GM19238 (cell line): ENCODE measurements around the gene MLXIP.
A peak's percentile ranks its signal among the peaks of the same experiment; 100 is the strongest.
"Not testable (repeated sequence)": the region's sequence is repeated elsewhere in the genome, so short reads cannot be mapped to it uniquely, and the experiment has no call there.

Experiments
- DNase-seq: peaks from one replicate; pipeline ENCODE4 v3.0.0; 2011; ENCODE audit warnings: low spot score; ENCODE audit not compliant: insufficient read length

MLXIP gene, protein sequence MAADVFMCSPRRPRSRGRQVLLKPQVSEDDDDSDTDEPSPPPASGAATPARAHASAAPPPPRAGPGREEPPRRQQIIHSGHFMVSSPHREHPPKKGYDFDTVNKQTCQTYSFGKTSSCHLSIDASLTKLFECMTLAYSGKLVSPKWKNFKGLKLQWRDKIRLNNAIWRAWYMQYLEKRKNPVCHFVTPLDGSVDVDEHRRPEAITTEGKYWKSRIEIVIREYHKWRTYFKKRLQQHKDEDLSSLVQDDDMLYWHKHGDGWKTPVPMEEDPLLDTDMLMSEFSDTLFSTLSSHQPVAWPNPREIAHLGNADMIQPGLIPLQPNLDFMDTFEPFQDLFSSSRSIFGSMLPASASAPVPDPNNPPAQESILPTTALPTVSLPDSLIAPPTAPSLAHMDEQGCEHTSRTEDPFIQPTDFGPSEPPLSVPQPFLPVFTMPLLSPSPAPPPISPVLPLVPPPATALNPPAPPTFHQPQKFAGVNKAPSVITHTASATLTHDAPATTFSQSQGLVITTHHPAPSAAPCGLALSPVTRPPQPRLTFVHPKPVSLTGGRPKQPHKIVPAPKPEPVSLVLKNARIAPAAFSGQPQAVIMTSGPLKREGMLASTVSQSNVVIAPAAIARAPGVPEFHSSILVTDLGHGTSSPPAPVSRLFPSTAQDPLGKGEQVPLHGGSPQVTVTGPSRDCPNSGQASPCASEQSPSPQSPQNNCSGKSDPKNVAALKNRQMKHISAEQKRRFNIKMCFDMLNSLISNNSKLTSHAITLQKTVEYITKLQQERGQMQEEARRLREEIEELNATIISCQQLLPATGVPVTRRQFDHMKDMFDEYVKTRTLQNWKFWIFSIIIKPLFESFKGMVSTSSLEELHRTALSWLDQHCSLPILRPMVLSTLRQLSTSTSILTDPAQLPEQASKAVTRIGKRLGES

DNA sequence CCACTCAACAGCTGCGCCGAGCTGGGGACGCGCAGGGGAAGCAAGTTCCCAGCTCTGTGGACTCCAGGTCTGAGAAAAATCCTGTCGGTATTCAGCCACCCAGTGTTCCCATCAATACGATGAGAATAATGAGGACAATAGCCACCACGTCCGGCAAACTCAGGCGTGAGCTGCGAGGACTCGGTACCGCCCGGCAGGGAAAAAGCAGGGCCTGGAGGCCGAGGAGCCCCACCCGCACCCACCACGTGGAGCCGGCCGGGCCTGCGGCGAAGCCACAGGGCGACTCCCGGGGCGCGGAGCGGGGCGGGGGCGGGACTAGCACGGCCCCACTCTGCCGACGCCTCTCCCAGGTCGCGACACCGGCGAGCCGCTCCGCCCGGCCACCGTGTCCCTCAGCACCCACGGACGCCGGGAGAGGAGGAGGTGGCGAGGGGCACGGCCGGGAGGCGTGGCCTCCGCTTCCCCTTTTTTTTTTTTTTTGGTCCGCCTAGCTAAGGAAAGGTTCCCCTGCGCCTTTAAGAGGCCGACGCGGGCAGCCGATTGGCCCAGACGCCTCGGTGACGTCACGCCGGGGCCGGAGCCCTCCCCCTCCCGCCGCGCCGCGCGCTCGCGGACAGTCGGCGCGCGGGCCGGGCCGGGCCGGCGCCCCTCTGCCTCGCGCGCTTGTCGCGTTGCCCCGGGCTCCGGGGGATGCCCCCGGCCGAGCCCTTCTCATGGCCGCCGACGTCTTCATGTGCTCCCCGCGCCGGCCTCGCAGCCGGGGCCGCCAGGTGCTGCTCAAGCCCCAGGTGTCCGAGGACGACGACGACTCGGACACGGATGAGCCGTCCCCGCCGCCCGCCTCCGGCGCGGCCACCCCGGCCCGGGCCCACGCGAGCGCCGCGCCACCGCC is at the start of gene MLXIP:
Gene MLXIP, plus strand, starts transcription at position 616 of the 892 bp plus-strand sequence. Its CDS starts 98 bp downstream, at position 714.
- DNase-seq: peak; percentile 83

GRCh38 chr12:122028905-122029560 is 49.5 kb upstream of the MLXIP start:
- DNase-seq: peak; percentile 71

- DNase-seq: no peak
These were observed 48.7 kb upstream of the MLXIP start for GRCh38 chr12:122029620-122030423.

DNA sequence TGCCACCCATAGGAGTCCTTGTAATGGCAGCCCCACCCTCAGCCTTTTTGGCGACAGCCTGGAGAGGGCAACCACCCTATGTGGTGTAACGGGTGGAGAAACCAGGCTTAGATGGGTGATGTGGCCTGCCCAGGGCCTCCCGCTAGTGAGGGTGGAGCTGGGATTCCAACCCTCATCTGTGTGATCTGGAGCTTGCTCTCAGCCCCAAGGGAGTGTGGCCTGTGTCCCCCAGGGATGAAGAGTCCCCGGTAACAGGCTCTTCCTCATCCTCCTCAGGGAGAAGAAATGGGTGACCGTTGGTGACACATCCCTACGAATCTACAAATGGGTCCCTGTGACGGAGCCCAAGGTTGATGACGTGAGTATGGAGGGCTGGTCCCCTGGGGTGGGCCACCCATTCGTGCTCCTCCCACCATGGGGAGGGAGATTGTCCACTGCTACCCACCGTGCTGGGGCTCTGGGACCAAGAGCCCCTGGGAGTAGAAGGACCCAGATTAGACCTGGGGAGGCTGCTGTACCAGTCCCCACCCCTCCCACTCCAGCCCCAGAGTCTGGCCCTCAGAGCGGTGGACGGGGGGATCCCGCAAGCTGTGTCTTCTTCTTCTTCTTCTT is 48.0 kb upstream of the MLXIP start:
- no peak for DNase-seq

- DNase-seq: no peak
These were observed 47.0 kb upstream of the MLXIP start for GRCh38 chr12:122031342-122032216.

- DNase-seq: no peak
These were observed 46.0 kb upstream of the MLXIP start for GRCh38 chr12:122032580-122032979.

- no peak for DNase-seq
These were observed 43.3 kb upstream of the MLXIP start for GRCh38 chr12:122035292-122035691.

DNA sequence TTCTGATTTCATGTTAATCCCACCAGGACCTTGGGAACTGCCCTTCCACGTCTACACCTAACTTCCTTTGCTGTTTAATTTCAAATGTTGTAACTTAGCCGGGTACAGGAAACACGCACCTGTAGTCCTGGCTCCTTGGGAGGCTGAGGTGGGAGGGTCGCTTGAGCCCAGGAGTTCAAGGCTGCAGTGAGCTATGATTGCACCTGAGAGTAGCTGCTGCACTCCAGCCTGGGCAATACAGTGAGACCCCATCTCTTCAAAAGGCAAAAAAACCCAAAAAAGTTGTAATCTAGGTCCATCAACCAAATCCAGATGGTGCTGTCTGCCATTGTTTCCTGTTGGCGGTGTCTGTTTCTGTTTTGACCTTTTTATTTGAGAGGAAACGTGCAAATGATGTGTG is 42.4 kb upstream of the MLXIP start:
- no peak for DNase-seq

- DNase-seq: peak; percentile 56
These were observed 37.8 kb upstream of the MLXIP start for GRCh38 chr12:122040579-122041386.

DNA sequence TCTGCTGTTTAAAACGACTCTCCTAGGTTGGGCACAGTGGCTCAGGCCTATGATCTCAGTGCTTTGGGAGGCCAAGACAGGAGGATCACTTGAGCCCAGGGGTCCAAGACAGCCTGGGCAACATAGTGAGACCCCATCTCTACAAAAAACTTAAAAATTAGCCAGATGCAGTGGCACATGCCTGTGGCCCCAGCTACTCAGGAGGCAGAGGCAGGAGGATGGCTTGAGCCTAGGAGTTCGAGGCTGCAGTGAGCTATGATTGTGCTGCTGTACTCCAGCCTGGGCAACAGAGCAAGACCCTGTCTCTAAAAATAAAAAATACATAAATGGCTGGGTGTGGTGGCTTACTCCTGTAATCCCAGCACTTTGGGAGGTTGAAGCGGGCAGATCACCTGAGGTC is 37.1 kb upstream of the MLXIP start:
- DNase-seq: not testable (repeated sequence)

DNA sequence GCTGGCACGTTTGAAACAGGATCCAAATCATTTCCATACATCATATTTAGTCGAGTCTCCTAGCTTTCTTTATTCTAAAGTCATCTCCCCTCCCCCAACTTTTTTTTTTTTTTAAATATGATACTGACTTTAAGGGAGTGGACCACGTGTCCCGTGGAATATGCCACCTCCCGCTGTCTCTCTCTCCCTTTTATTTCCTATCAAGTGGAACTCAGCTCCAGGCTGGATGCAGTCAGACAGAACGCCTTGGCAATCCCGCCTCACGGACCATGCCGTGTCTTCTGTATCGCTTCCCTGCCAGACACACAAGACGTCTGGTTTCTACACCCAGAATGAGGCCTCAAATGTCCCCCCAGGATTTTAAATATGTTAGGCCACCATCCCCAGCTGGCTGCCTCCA is 35.6 kb upstream of the MLXIP start:
- DNase-seq: no peak

DNA sequence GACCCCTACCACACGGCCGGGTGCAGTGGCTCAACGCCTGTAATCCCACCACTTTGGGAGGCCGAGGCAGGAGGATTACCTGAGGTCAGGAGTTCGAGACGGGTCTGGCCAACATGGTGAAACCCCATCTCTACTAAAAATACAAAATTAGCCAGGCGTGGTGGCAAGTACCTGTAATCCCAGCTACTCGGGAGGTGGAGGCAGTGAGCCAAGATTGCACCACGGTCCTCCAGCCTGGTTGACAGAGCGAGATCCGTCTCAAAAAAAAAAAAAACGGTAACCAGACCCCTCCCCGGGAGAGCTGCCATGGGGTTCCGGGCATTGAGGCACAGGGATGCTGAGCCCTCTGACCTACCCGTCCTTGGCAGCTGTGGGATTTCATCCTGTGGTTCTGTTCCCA is 35.1 kb upstream of the MLXIP start:
- no peak for DNase-seq

DNA sequence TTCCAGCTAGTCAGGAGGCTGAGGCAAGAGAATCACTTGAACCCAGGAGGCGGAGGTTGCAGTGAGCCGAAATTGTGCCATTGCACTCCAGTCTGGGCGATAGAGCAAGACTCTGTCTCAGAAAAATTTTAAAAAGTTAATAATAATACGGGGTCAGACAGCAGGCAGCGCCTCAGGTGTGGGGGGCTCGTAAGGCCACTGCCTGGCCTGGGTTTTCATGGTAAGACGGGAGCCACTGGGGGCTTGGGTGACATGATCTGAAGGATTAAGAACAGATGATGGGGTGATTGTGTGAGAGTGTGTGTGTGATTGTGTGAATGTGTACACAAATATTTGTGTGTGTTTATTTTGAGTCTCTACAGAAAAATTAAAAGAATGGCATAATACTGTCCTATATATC is 33.3 kb upstream of the MLXIP start:
- no peak for DNase-seq

DNA sequence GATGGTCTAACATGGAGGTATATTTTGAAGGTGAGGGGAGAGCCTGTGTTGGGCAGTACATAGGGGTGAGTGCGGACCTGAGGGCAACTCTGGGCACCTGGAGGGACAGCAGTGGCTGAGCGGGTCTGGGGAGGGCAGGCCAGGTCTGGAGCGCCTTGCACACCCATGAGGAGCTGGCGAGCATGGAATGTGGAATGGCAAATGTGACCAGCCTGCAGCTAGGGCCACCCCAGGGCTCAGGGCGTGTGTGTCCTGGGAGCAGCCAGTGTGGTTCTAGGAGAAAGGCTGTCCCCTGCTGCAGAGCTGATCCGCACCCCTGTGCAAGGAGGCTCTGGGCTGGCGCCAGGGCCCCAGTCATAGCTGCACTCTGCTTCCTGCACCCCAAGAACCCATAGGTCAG is 32.4 kb upstream of the MLXIP start:
- DNase-seq: no peak

GRCh38 chr12:122048151-122048550 is 30.4 kb upstream of the MLXIP start:
- DNase-seq: no peak

GRCh38 chr12:122049827-122050226 is 28.7 kb upstream of the MLXIP start:
- DNase-seq: no peak

DNA sequence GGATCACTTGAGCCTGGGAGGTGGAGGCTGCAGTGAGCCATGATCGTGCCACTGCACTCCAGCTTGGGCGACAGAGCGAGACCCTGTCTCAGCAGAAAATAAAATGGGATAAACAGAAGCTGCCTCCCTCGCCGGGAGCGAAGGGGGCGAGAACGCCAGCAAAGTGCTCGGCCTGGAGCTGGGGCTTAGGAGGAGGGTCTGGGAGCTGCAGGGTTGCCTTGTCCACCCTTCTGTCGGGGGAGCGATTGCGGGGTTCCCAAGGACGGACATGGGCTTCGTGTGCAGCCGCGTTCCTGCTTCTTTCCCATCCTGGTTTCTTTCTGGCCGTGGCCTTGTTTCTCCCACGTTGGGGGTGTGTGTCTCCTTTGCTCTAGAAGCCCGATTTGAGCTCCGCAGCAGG is 27.9 kb upstream of the MLXIP start:
- DNase-seq: no peak
